Erythroblast (primary cell): ENCODE results near the gene LPCAT2.
A peak's percentile ranks its signal among the peaks of the same experiment; 100 is the strongest.

Experiments
- DNase-seq, 2 experiments: peaks; one replicate each; lab custom pipeline; 2025; lab: John Stamatoyannopoulos, UW
- GATA1 ChIP-seq: IDR thresholded peaks from 2 replicates; pipeline ENCODE4 v1.6.1; 2011; ENCODE audit warnings: low read depth, mild to moderate bottlenecking, control low read depth, low read length, moderate library complexity
- POLR2A ChIP-seq: IDR thresholded peaks from 2 replicates; pipeline ENCODE4 v1.6.1; 2011; ENCODE audit warnings: mild to moderate bottlenecking, low read length

LPCAT2 gene

GRCh38 chr16:55561319-55561848, 52.5 kb downstream of the LPCAT2 start:
- TF ChIP-seq GATA1 = no peak
- TF ChIP-seq POLR2A = no peak

GRCh38 chr16:55562936-55563335, 54.1 kb downstream of the LPCAT2 start:
- TF ChIP-seq POLR2A (no peak), GATA1 (no peak)
- no peak for DNase-seq

More at GRCh38 chr16:55561319-55561848, 52.5 kb downstream of the LPCAT2 start:
- no peak for DNase-seq

GRCh38 chr16:55563797-55564196, 54.9 kb downstream of the LPCAT2 start:
- DNase-seq = no peak
- TF ChIP-seq GATA1 (no peak), POLR2A (no peak)

GRCh38 chr16:55565086-55565485, 56.2 kb downstream of the LPCAT2 start:
- TF ChIP-seq GATA1 (no peak), POLR2A (no peak)
- DNase-seq = no peak

- no peak for TF ChIP-seq GATA1
- TF ChIP-seq POLR2A = no peak
- no peak for DNase-seq
Observed at GRCh38 chr16:55566432-55567175, 57.7 kb downstream of the LPCAT2 start, which contains the start of gene CAPNS2. Gene CAPNS2 (plus strand): TSS chr16:55566684. CDS start chr16:55566757, 73 bp downstream.

DNA sequence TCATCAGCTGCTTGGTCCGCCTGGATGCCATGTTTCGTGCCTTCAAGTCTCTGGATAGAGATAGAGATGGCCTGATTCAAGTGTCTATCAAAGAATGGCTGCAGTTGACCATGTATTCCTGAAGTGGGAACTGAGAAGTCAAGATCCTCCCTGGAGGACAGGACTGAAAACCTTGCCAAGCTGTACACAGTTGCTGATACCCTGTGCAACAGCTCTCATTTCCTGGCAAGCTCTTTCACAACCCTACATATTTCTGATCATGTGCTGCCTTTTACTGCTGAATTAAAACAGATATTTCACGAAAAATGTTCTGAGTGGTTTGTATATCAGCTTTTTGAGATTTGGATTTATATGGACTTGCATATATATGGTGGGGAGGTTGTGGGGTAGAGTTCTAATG, 58.5 kb downstream of the LPCAT2 start:
- no peak for DNase-seq
- no peak for TF ChIP-seq GATA1
- no peak for TF ChIP-seq POLR2A

GRCh38 chr16:55568207-55568606, 59.3 kb downstream of the LPCAT2 start:
- TF ChIP-seq GATA1 (no peak), POLR2A (no peak)

GRCh38 chr16:55569025-55569424, 60.2 kb downstream of the LPCAT2 start:
- DNase-seq = no peak
- TF ChIP-seq GATA1 = no peak
- TF ChIP-seq POLR2A = no peak

More at GRCh38 chr16:55568207-55568606, 59.3 kb downstream of the LPCAT2 start:
- DNase-seq = no peak

DNA sequence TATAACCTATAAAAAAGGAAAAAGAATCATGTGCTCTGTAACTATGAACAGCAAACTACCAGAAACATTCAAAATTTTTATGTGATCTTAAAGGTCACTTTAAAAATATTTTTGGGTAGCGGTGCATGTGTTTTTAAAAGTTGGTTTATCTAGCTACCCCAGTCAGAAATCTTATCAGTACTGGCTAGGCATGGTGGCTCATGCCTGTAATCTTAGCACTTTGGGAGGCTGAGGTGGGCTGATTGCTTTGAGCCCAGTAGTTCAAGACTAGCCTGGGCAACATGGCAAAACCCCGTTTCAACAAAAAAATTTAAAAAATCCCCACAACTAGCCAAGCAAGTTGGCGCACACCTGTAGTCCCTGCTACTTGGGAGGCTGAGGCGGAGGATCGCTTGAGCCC, 61.3 kb downstream of the LPCAT2 start:
- no peak for TF ChIP-seq POLR2A
- DNase-seq = peak; percentile 10 to 66

GRCh38 chr16:55571191-55571897, 62.5 kb downstream of the LPCAT2 start:
- TF ChIP-seq POLR2A = no peak
- no peak for TF ChIP-seq GATA1
- no peak for DNase-seq

DNA sequence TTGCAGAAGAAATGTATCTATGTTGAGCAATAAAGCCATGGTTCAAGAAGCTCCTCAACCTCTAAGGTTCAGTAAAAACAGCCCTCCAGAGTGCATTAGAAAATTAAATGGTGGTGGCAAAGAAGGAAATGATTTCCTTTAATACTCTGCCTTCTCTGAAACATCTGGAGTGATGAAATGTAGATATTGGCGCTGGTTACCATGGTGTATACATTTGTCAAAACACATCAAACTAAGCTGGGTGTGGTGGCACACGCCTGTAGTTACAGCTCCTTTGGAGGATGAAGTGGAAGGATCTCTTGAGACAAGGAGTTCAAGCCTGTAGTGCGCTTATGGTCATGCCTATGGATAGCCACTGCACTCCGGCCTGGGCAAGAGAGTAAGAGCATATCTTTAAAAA, 63.6 kb downstream of the LPCAT2 start:
- no peak for TF ChIP-seq GATA1
- TF ChIP-seq POLR2A = no peak
- peak in 1 of 2 experiments; percentile 5 for DNase-seq

- no peak for DNase-seq
Observed at GRCh38 chr16:55574811-55575210, 65.9 kb downstream of the LPCAT2 start.

GRCh38 chr16:55575496-55575895, 66.6 kb downstream of the LPCAT2 start:
- TF ChIP-seq GATA1 (no peak), POLR2A (no peak)
- DNase-seq = no peak

More at GRCh38 chr16:55574811-55575210, 65.9 kb downstream of the LPCAT2 start:
- no peak for TF ChIP-seq POLR2A
- no peak for TF ChIP-seq GATA1

- no peak for TF ChIP-seq POLR2A
- TF ChIP-seq GATA1 = no peak
- no peak for DNase-seq
Observed at GRCh38 chr16:55576384-55576783, 67.5 kb downstream of the LPCAT2 start.

DNA sequence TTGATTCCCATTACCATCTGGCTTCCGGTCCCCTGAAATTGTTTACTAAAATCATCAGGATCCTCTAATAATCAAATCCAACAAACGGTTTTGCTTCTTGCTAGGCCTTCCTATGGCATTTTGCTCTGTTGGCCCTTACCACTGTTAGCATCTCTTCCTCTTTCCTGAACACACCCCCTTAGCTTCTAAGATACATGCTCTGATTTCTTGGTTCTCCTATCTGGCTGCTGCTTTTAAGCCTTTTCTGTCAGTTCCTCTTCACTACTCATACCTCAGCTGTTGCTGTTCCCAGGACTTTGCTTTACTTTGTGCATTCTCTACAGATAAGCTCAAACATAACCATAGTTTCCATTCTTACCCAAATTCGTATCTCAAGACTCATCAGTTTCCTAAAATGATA, 69.0 kb downstream of the LPCAT2 start:
- TF ChIP-seq GATA1 = no peak
- TF ChIP-seq POLR2A = no peak
- no peak for DNase-seq
